HG02840 (cell line): Measurements from ENCODE around the gene CFAP100.

Experiments used
- ATAC-seq: cut with Tn5 transposase; IDR thresholded peaks from one replicate; pipeline ENCODE4 v1.9.1; 2021; ENCODE audit warnings: mild to moderate bottlenecking, moderate library complexity, moderate number of reproducible peaks; ENCODE audit not compliant: unreplicated experiment, low FRiP score

Gene CFAP100

DNA sequence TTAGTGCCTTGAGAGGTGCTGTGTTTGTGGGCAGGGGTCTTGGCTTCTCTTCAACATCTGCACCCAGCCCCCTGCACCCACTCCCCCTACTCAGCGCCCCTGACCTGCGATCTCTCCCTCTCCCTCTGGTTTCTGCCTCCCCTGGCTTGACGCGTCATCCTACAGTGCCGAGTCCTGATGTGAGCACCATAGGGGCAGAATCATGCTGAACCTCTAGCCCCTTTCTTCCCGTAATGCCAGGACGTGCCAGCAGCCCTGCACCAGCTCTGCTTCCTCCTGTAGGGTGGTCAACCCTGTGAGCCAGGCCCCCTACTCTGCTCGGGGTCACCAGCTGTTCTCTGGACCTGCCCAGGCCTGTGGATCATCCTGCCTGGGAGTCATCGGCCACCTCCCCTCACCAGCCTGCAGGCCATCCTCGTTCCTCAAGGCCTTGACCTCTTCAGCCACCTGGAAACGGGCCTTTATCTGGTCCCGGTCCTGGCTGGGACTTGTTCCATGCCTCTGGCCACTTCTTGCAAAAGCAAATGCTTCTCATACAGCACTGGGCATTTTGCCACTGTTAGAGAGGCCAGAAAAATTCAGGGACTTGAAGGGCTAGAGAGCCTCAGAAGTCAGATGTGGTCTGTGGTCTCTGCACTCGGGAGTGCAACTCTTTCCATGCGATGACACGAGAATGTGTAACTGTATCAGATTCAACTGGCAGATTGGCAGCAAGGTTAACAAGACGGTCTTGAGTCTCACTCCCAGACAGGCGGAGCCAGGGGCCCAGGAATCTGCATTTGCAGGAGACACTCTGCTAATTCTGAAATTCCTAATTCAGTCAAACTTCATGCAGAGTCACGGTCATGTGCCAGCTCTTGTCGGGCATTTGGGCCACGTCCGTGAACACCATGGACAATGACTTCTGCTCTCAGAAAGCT, 20.8 kb upstream of the CFAP100 start:
- ATAC-seq: no peak

DNA sequence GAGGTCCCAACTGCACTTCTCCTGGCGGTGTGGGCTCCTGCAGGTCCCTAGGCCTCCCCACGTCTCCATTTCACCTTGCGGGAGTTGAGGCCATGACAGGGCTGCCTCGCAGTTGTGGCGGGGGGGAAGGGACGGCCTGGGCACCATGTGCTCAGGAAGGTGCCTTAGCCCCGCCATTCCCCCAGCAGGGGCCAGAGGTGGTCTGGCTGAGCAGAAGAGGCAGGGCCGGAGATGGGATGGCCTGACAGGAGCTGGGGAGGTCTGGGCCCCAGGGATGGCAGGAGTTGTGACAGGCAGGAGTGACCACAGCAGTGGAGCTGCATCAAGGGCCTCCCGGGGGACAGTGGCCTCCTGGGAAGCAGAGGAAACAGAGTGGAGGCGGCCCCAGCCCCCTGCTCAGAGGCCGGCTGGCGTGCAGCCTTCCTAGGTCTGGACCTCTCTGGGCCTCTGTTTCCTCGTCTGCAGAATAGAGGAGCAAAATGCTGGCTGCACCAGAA, 18.8 kb upstream of the CFAP100 start:
- no peak for ATAC-seq

DNA sequence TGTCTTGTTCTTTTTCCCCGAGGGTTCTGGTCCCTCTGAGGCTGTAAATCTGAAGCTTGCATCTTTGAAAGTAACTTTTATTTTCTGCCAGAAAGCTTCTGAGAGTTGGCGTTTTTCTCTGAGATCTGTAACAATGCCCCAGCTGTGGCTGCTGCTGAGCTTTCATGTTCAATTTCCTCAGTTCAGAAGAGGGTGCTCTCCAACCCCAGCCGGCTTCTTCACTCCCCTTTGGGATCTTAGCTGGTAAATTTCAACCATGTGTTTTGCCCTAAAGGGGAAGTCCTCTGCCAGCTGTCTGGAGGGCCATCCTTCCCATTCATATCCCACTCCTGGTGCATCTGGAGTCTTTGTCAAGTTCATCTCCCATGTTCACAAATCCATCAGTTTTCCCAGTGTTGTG, 18.3 kb upstream of the CFAP100 start:
- no peak for ATAC-seq

DNA sequence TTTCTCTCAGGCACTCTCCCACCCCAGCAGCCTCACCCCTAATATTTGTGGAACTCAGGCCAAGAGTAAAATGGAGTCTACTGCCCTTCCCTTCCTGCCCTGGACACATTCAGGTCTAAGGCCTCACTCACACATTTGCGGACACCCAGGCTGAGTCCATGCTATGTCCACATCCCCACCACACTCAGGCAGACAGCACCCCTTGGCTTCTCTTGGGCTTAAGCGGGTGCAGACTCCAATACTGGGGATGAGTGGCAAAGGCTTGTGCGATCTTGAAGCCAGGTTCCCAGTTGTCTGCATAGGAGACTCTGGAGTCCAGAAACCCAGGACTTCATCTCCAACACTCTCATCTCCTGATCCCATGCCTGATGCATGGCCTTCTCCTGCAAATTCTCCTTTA, 17.5 kb upstream of the CFAP100 start:
- ATAC-seq: no peak

DNA sequence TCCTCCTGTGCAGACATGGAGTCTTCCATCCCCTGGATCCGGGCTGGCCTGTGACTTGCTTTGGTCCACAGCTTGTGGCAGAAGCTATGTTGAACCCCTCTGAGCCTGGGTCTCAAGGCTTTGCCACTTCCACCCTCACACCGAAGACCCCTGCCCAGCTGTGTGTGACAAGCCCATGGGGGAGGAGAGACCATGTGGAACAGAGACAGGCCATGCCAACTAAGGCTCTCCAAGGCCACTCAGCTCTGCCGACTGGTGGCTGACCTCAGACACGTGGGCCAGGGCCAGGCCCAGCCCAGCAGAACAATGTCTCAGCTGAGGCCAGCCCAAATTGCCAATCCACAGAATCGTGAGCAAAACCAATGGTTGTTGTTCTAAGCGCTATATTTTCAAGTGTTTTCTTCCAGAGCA, 16.4 kb upstream of the CFAP100 start:
- ATAC-seq: no peak

DNA sequence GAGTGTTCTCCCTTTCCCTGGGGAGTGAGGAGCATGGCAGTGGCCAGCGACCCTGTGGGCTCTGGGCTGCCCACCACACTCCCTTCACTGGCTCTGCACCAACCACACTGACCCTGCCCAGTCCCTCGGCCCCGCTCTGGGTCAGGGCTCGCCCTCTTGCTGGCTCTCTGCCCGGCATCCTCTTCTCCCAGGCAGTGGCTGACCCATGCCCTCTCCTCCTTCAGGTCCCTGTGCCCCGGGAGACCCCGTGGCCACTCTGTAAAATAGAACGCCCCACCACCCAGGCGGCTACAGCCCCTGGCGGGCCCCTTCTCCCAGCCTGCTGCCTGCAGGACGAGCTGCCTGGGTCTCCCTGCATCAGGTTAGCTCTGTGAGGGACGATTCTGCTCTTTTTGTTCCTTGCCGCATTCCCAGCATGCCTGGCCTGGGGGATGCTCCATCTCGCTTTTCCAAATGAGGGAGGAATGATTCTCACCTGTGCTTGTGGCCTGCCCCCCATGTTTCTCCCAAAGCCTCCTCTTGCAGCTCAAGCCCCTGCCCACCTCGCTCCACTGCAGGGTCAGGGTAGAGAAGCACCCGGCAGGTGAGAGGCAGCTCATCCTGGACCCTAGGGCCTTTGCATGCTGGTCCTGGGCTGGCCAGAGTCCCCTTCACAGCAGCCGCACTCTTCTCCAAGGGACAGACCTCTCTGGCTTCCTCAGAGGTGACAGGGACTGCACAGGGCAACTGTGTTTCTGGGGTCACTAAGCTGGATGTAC, 14.5 kb upstream of the CFAP100 start:
- ATAC-seq: no peak

DNA sequence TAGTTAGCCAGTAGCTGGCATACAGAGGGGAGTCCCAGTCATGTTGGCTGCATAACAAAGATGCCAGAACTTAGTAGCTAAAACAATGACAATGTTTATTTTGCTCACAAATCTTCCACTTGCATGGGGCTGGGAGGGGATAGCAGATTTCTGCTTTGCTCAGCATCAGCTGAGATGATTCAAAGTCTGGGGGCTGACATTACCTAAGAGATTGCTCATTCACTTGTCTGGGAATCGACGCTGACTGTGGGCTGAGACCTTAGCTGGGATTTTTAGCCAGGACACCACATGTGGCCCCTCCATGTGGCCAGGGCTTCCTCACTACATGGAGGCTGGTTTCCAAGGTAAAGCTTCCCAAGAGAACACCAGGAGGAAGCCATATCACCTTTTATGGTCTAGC, 12.7 kb upstream of the CFAP100 start:
- ATAC-seq: no peak

DNA sequence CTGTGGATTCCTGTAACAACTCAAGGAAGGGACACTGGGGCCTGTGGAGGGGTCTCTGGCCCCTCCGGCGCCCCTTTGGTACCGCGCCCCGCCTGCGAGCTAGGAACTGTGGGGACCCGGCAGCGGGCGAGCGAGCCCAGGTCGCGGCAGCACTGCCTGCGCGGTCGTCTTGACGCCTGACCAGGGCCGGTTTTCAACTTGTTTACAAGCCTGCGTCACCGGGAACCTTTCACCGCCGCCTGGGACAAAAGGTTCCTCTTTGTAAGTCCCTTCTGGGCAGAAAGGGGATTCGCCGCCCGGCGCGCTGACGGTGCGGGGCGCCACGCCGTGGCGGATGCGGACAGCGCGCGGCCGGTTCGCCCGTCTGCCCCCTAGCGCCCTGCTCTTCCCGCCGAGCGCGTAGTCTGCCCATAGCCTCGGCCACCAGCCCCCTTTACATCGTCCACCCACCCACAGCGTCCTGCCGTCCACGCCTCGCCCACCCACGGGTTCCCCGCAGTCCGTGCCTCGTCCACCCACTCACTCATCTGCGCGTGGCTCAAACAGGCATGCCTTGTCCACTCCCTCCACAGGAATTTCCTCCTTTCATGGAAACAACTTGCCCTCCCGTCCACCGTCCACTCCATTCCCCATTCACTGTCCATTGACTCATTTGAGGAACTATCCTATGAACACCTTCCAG, 5.5 kb upstream of the CFAP100 start:
- ATAC-seq: peak; percentile 61

DNA sequence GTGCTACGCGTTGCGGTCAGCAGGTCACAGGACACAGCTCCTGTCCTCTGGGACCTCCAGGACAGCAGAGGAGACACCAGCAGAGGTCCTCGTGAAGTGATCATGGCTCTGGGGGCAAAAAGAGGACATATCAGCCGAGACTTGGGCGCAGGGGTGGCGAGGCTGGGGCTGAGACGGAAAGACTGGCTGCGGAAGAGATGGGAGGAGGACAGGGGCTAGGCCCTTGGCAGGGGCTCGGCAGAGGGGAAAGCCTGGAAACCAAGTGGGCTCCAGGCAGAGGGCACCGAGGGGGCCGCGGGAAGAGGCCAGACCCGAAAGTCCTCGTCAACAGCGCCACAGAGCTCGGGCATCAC, 4.9 kb upstream of the CFAP100 start:
- ATAC-seq: no peak

DNA sequence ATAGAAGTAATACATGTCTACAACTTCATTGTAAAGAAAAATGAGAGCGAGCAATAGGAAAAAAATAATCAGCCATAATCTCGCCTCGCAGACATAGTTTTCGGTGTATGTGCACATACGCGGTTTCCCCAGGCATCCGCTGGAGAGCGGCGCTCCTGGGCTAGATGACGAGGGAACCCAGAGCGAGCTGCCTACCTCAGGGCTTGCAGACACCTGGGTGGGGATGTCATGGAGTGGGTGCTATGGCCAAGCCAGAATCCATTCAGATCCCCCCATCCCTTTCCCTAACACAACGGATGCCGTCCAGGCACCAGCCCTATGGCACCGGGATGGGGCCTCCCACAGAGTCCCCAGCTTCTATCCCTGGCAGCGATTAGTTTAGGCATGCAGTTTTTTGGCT, 4.5 kb upstream of the CFAP100 start:
- no peak for ATAC-seq

DNA sequence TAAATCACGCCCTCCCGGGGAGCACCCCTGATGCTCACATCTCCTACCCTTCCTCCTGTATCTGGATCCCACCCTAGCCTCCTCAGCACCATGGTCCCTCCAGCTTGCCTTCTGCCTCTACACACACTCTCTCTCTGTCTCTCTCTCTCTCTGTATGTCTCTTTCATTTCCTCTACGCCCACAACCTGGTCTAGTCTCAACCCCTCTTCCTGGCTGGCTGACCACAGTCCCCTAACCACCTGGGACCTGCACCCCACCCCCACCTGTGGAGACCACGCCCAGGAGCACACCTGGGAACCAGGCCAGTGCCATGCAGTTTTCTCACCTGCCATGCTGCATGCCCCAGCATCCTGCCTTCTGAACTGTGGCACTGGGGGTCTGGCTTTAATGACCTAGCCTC, 4.0 kb upstream of the CFAP100 start:
- no peak for ATAC-seq

DNA sequence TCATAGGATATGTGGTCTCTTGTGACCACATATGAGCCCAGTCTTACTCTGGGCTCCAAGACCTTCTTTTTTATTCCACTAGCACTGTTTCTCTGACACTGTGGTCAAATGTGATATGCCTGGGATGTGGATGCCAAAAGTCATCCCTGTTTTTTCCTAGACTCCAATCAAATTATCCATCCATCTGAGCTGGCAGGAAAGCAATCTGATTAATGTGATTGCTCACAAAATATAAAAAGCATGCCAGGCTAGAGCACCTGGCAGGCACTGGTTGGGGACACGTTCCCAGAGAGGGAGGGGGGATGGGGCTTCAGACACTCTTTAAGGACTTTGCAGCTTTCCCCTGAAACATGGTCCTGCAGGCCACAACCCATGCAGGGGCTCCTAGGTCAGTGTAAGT, 3.1 kb upstream of the CFAP100 start:
- no peak for ATAC-seq

DNA sequence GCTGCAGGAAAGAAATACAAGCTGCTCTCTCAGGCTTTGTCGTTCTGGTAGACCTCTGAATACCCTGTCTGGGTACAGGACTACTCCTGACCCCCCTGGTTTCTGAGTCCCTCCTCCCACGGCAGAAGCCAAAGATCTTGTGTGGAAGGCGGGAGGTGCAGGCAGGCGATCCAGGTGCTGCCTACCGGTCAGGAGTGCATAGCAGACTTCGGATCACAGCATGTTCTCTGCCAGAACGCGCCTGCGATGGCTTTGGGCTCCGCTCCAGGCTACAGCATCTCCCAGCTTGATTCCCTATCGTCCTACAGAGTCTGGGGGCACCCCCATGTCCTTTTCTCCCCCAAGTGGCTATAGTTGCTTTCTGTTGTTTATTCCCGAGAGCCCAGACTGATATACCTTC, 2.5 kb upstream of the CFAP100 start:
- no peak for ATAC-seq

DNA sequence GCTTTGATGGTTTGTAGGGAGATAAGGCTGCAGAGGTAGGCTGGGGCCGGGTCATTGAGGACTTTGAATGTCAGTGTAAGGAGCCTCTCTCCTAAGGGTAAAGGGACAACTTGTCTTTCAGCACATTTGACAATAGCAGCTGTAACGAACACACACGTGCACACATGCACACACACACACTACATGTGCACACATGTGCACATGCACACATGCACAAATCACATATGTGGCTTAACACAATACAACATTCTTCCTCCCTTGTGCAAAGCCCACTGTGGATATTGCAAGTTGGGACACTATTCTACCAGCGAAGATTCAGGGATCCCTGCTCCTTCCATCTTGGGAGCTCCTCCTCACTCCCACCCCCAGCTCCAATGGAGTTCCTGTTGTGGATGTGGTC, 1.1 kb upstream of the CFAP100 start:
- ATAC-seq: no peak

DNA sequence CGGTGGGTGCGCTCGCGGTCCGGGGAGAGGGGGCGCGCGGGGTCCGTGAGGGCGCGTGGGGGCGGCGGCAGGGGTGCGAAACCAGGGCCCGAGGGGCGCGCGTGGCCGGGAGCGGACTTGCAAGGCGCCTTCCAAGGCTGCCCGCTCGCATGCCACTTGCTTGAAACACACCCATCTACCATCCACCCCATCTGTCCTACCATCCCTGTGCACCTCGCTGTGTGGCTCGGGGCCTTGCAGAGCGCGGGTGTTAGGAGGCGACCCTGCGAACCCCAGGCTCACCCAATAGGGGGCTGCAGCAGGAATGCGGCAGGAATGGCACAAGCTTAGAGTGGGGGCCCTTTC, 240 bp downstream of the CFAP100 start:
- no peak for ATAC-seq

DNA sequence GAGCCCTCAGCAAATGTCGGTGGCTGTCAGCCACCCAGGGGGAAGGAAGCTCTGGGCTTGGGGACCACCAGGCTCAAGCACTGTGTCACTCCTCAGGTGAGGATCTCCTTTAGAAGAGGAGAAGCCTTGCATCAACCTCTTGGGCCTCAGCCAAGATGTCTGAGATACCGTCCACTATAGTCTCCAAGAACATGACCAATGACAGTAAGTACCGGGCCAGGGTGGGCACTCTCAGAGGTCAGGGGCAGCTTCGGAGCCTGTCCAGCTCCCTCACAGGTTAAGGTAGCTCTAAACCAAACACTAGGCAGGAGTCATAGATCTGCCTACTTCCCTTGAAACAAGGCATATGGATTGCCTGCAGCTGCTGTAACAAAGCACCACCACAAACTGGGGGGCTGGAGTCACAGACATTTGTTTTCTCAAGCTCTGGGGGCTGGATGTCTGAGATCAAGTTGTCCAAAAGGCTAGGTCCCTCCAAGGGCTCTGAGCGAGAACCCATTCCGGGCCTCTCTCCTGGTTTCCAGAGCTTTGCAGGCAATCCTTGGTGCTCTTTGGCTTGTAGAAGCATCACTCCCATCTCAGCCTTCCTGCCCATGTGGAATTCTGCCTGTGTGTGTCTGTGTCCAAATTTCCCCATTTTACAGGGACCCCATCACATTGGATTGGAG, 1.3 kb downstream of the CFAP100 start:
- ATAC-seq: no peak

DNA sequence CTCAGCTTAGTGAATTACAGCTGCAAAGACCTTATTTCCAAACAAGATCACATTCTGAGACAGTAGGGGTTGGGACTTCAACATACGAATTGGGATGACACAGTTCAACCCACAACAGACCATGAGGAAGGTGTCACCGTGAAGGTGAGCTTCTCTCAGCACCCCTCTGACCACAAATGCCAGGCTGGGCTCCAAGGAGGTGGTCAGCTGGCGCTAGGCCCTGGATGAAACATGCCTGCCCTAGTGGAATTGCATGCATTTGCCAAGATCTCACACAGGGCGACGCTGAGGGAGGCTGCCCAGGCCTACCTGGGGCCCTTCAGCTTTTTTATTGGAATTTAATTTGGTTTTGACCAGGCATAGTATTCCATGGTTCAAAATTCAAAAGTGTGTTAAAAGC, 1.8 kb downstream of the CFAP100 start:
- ATAC-seq: no peak

DNA sequence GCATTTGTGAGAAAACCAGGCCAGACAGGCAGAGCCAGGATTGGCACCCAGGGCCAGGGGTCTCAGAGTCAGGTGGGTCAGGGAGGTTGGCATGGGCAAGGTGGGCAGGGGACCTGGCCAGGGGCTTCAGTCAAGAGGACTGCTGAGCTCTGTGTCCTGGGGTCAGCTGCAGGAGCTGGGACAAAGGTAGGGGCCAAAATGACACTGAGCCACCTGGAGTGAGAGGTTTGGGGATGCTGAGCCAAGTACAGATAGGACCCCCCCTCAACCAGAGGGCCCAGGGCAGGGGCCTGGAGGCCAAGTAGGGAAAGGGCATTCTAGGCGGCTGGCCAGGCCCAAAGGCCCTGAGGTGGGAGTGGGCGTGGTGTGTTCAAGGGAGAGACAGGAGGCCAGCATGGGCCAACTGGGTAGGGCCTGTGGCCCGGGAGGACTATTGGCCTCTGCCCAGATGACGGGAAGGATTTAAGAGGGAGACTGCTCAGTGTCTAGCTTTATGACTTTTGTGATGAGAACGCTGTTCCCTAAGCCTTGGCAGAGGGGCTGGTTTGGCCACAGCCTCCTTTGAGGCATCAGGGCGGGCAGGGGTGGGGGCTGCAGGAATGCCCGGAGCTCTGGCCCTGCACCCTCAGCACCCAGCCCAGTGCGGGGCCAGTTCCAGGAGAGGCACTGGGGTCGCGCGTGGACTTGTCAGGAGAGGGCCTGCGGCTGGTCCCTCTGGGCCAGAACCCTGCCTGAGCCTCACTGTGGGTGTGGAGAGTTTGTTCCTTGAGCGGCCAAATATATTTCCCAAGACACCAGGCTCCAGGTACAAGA, 3.1 kb downstream of the CFAP100 start:
- no peak for ATAC-seq

DNA sequence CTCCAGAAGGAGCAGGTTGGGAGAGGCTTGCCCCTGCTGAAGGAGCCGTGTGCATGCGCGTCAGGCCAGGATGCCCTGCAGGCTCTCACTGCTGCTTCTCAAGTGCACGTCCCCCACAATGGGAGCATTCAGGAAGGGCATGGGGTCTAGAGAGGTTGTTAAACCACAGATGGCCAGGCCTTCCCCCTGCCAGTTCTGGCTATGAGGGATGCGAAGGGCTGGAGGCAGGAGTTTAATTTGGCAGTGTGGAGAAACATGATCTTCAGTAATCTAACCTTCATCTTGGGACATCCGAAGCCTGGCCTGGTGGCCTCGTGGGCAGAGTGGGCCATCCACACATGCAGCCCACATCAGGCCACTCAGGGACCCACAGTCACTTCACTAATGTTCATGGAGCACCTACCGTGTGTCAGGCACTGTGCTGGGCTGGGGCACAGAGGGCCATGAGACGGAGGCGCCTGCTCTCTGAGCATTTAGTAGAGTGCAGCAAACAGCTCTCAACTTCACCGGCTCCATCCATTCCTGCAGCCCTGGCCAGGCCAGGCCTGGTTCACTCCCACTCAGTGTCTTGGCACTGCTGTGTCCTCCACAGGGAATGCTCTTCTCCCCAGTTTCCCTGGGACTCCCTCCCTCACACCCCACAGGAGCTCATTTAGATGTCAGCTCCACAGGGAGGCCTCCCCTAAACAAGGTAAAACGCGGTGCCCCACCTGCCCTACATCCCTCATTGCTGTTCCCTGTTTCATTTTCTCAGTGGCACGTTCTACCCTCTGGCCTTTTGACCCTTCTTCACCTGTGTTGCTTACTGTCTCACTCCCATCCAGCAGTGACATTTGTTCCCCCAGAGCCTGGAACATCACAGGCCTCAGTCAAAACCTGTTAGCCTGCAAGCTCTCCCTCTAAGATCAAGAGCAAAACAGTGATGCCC, 4.0 kb downstream of the CFAP100 start:
- no peak for ATAC-seq
